HuH-7.5 (cell line): Measurements from ENCODE around the gene LILRA5.
"Not testable (repeated sequence)": the region's sequence is repeated elsewhere in the genome, so short reads cannot be mapped to it uniquely, and the experiment has no call there.

ENCODE experiments used
- DNase-seq: peaks from one replicate; pipeline ENCODE4 v3.0.0; 2011; ENCODE audit warnings: low spot score

Gene LILRA5

GRCh38 chr19:54273821-54274220 lies 39.1 kb downstream of the LILRA5 start:
- DNase-seq, result no peak

GRCh38 chr19:54272181-54272580 lies 40.8 kb downstream of the LILRA5 start:
- not testable (repeated sequence) for DNase-seq

GRCh38 chr19:54271587-54271986 lies 41.4 kb downstream of the LILRA5 start:
- DNase-seq, result not testable (repeated sequence)

GRCh38 chr19:54271106-54271505 lies 41.9 kb downstream of the LILRA5 start:
- no peak for DNase-seq

GRCh38 chr19:54268936-54269335 lies 44.0 kb downstream of the LILRA5 start:
- DNase-seq, result no peak

GRCh38 chr19:54266133-54266532 lies 46.8 kb downstream of the LILRA5 start:
- DNase-seq, result peak; percentile 62

GRCh38 chr19:54262470-54262869 lies 50.5 kb downstream of the LILRA5 start:
- no peak for DNase-seq

GRCh38 chr19:54262066-54262465 lies 50.9 kb downstream of the LILRA5 start:
- no peak for DNase-seq

- no peak for DNase-seq
Observed at GRCh38 chr19:54257116-54257480, 55.9 kb downstream of the LILRA5 start, which contains the start of gene LILRB5. TSS of gene LILRB5 (minus strand) at chr19:54257273. CDS start at chr19:54257193, 80 bp downstream.
